T-helper 2 cell (primary cell): Measurements from ENCODE around the gene CA14.
"Not testable (repeated sequence)": the region's sequence is repeated elsewhere in the genome, so short reads cannot be mapped to it uniquely, and the experiment has no call there.

Experiments
- DNase-seq, 5 experiments: peaks; one replicate each; pipeline versions ENCODE4 v3.0.0 to v3.0.0-alpha.2; 2012 to 2022
- total RNA-seq, 2 donors: gene quantifications; one replicate each; lab custom pipeline; 2026; lab: John Stamatoyannopoulos, UW

Gene CA14
- total RNA-seq, result 0 to 0.07 reads per million in 2 donors

DNA sequence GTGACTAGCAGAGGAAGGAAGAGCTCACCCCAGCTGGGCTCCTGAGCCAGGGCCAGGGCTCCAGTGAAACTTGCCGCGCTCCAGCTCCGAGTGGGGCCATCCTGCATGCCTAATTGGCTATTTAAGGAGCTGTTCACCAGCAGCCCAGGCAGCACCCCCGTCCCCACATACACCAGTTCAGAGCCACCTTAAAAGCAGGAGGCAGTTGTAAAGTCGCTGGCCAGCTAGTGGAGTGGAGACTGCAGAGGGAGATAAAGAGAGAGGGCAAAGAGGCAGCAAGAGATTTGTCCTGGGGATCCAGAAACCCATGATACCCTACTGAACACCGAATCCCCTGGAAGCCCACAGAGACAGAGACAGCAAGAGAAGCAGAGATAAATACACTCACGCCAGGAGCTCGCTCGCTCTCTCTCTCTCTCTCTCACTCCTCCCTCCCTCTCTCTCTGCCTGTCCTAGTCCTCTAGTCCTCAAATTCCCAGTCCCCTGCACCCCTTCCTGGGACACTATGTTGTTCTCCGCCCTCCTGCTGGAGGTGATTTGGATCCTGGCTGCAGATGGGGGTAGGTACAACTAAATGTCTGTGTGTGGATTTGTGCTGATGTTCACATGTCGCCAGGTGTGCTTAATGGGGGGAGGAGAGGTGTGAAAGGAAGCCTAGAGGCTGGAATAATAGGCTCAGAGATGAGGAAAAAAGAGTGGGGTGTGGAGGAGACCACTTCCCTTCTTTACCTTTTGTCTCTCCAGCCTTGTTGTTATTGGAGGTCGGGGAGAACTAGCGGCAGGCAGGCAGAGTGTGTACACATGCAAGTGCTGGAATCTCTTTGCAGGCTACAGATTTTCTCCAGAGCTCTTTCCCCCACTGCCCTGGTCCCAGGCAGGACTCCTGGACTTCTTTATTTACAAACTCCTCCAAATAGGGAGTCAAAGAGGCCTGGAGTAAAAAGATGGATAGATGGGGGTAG is at the start of gene CA14:
Gene CA14 (plus strand): TSS at position 151 of the 962 bp plus-strand sequence. CDS start 355 bp downstream, at position 506.
- DNase-seq, result no peak

DNA sequence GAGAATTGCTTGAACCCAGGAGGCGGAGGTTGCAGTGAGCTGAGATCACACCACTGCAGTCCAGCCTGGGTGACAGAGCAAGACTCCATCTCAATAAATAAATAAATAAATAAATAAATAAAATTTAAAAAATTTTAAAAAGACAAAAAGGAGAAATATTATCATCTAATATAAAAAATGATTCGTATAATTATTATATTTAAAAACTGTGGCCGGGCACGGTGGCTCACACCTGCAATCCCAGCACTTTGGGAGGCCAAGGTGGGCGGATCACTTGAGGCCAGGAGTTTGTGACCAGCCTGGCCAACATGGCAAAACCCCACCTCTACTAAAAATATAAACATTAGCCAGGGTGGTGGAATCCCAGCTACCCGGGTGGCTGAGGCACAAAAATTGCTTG is 49.1 kb upstream of the CA14 start:
- DNase-seq, result not testable (repeated sequence)

DNA sequence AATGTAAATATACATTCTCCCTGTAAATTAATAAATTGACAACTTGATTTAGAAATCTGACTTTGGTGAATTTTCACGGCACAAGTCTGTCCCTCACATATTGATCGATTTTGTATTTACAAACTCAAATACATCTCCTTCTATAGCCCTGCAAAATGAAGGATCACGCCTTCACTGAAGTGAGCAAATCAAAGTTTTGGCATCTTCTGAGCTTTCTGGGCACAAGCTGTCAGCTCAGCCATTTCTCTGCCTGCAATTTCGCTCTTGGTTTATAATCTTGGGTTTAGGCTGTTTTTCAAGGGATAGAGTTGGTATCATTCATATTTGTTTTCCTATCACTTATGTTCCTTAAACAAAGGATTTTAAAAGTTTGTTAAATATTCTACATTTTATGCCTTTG is 47.5 kb upstream of the CA14 start:
- DNase-seq, result no peak

DNA sequence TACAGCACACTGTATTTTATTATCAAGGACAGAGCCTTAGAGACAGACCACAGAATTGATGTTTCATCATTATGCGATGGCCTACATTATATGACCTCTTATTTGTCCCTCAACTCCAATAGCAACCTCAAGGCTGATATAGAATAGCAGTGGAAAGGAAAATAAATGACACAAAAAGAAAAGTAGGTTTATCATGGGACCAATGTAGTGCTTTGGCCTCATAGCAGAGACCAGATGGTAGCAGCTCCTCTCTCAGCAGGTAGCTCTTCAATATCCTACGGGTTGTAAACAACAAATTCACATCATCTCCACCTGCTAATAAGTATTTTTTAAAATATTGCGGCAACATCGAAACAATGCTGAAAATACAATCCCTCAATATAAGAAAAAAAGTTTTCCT is 46.9 kb upstream of the CA14 start:
- DNase-seq, result no peak

DNA sequence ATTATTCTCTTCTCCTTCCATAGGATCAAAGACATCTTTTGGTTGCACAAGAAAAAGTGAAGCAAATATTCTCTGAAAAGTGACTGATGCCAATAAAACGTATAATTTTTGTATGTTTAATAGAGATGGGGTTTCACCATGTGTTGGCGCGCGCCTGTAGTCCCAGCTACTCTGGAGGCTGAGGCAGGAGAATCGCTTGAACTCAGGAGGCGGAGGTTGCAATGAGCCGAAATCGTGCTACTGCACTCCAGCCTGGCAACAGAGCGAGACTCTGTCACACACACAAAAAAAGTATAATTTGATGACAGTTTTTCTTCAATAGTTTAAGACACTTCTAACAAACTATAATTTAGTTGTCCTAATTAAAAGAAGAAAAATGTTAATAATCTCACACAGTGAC is 45.5 kb upstream of the CA14 start:
- no peak for DNase-seq

DNA sequence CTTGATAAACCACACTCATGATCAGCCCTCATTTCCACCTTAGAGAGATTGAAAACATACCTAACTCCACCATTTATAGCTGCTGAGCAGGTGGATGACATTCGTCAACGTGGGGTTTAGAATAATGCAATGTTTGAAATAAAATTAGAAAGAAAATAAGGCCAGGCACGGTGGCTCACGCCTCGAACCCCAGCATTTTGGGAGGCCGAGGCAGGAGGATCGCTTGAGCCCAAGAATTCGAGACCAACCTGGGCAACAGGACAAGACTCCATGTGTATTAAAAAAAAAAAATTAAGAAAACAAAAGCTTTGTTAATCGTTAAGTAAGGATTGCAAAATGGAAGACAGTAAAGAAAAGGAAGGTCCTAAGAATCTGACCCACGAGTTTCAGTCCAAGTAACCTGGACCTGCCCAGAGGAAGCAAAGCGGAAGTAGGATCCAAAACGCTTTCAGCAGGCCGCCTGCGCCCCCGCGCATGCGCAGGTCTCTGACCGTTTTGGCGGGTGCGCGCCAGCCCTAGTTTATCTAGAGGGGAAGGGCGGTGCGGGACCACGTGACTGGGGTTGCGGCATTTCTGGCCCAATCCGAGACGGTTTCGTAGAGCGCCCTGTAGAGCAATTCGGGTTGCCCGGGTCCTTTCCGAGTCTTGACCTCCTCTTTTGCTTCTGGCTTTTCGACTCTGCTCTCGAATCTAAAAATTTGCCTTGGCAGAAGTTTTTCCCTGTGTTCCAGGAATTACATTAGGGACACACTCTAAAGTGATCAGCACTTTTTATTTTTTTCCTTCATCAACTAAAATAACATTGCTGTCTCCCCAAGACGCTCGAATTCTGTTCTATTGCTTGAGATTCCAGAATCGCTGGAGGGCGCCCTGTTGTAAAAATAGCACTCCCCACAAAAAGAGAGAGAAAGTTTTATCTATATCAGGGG is 44.1 kb upstream of the CA14 start:
- peak; percentile 76 to 97 (median 83) for DNase-seq

DNA sequence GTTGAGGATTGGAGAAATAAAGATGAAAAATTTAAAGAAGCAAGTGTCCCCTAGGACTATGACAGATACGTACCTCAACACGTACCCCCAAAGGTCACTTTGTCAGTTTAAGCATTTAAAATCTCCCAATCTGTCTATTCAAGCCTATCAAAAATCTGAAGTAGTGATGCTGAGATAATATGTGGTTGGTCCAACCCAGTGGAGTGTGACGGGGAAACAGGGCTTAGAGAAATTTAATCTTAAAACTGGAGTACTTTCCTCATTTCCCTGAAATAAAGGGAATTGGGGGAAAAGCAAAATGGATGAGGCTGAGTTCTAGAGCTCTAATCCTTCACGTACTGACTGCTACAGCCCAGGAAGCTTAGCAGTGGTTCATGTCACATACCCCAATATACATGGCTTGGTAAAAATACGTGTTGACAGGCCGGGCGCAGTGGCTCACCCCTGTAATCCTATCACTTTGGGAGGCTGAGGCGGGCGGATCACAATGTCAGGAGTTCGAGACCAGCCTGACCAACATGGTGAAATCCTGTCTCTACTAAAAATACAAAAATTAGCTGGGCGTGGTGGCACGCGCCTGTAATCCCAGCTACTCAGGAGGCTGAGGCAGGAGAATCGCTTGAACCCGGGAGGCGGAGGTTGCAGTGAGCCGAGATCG is 43.3 kb upstream of the CA14 start:
- DNase-seq, result not testable (repeated sequence)

DNA sequence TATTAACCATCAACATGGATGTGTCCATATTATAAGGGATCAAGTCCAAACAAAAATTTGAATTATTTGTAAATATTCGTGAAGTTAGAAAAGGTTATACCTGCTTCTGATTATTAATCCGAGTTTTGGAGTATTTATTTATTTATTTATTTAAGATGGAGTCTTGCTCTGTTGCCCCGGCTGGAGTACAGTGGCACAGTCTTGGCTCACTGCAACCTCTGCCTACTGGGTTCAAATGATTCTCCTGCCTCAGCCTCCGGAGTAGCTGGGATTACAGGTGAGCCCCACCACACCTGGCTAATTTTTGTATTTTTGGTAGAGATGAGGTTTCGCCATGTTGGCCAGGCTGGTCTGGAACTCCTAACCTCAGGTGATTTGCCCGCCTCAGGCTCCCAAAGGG is 41.7 kb upstream of the CA14 start:
- not testable (repeated sequence) for DNase-seq

DNA sequence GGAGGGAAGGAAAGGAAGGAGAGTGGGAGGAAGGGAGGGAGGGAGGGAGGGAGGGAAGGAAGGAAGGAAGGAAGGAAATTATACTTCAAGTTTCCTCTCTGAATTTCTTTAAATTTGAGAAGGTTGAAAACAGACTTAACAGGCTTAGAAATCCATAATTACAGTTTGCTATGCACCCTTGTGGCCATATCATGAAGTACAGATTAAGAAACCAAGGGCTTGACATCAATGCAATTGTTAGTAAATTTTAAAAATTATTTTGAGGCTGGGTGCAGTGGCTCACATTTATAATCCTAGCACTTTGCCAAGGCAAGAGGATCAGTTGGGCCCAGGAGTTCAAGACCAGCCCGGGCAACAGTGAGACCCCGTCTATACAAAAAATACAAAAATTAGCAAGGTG is 36.0 kb upstream of the CA14 start:
- DNase-seq, result peak in 1 of 5 experiments; percentile 49

DNA sequence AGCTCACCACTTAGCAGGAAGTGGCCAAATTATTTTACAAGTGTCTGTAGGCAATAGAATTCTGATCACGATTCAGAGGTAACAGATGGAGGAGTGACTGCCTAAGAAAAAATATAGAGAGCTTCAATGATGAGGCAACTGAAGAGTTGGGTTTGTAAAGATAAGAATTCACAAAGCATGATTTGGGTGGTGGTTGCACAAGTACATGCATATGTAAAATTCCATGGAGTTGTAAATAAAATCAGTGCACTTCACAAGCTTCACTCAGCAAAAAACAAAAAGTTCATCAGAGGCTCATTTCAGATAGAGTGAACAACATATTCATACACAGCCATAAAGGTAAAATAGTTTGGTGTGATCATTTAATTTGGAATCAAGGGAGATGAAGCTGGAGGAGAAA is 32.6 kb upstream of the CA14 start:
- DNase-seq, result no peak

DNA sequence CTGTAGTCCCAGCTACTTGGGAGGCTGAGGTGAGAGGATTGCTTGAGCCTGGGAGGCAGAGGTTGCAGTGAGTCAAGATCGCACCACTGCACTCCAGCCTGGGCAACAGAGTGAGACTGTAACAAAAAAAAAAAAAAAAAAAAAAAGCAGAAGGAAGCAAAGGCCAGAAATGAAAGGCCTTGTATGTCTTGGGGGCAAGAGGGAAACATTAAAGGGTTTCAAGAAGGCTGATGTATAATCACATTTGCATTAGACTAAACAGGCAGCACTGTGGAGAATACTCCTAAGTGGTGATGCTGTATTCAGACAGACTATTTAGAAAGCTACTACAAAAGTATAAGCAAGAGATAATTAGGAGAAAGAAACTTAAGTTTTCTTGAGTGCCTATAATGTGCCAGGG is 32.0 kb upstream of the CA14 start:
- DNase-seq, result no peak

DNA sequence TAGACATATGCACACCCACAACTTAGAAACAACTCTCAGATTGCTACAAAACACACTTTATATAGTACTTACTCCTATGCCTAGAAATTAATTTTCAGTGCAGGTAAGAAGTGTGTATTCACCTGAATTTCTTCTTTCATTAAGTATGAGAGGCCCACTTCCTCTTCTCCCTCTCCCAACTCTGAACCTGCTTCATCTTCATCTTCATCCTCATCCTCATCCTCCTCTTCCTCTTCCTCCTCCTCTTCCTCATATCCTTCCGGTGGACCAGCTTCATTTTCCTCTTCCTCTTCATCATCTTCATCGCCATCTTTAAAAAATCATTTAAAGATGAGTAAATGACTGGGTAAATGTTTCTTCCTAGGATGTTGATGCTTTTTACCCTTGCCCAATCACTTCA is 31.1 kb upstream of the CA14 start:
- DNase-seq, result no peak

DNA sequence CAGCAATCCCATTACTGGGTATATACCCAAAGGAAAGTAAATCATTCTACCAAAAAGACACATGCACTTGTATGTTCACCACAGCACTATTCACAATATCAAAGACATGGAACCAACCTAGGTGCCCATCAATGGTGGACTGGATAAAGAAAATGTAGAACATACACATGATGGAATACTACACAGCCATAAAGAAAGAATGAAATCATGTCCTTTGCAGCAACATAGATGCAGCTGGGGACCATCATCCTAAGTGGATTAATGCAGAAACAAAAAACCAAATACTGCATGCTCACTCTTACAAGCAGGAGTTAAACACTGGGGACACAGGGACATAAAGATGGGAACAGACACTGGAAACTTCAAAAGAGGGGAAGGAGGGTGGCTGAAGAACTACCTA is 30.3 kb upstream of the CA14 start:
- no peak for DNase-seq

DNA sequence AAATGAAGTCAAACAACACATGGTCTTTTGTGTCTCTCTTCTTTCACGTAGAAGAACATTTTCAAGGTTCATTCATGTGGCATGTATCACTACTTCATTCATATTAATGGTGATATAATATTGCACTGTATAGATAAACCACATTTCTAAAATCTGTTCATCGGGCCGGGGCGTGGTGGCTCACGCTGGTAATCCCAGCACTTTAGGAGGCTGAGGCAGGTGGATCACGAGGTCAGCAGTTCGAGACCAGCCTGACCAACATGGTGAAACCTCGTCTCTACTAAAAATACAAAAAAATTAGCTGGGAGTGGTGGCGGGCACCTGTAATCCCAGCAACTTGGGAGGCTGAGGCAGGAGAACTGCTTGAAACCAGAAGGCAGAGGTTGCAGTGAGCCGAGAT is 29.3 kb upstream of the CA14 start:
- DNase-seq, result not testable (repeated sequence)

DNA sequence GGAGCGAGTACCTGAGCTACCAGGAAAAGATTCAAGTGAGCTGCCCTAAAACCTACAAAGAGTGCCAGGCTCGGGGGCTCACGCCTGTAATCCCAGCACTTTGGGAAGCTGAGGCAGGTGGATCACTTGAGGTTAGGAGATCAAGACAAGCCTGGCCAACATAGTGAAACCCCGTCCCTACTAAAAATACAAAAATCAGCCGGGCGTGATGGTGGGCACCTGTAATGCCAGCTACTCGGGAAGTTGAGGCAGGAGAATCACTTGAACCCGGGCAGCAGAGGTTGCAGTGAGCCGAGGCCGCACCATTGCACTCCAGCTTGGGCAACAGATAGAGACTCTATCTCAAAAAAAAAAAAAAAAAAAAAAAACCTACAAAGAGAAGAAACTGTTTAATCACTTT is 24.7 kb upstream of the CA14 start:
- DNase-seq, result not testable (repeated sequence)

DNA sequence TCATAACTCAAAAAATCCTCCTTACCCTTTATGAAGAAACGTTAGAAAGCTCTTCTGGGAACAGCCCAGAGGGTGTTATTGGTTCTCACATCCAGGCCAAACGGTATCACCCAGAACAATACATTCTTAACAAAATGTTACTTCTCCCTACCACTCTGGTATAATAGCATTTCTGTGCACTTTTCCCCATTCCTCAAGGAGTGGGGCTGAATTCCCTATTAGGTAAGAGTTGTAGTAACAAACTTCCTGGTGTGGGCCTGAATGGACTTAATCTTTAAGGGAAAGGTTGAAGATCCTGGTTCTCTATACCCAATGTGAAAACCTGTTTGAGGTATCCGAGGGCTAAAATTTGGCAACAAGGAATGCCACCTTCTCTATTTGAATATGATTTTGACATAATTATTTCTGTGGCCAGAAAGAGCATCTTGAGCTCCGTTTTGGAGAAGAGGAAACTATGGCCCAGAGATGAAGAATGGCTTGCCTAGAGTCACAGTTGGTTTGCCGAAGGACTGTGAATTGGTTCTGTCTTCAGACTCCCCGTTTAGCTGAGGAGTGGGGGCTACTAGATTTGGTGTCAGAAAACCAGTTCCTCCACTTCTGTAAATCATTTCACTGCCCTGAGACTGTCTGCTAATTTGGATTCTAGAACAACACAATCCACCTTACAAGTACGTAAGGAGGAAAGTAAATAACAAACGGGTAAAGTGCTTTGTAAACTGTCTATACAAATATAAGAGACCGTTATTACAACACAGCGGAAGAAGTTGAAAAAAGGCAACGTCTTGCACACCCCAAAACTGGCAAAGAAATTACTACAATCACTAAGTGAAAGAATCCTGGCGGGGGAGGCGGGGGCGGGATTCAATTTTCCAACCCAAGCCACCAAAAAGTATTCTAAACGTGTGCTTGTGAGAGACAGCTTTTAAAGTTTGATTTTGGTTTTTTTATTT is 23.9 kb upstream of the CA14 start:
- peak in 3 of 5 experiments; percentile 18 to 56 (median 50) for DNase-seq

DNA sequence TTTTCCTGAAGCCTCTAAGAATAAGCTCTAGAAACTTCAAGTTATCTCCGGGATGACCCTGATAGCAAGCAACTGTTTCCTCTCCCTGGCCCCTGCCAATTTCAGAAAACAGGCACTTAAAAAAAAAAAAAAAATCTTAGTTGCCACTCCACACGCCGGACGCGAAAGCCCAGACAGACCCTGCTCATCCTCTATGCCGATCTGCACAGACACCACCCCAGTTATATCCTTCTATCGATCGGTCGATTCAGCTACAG is 23.3 kb upstream of the CA14 start:
- DNase-seq, result no peak

DNA sequence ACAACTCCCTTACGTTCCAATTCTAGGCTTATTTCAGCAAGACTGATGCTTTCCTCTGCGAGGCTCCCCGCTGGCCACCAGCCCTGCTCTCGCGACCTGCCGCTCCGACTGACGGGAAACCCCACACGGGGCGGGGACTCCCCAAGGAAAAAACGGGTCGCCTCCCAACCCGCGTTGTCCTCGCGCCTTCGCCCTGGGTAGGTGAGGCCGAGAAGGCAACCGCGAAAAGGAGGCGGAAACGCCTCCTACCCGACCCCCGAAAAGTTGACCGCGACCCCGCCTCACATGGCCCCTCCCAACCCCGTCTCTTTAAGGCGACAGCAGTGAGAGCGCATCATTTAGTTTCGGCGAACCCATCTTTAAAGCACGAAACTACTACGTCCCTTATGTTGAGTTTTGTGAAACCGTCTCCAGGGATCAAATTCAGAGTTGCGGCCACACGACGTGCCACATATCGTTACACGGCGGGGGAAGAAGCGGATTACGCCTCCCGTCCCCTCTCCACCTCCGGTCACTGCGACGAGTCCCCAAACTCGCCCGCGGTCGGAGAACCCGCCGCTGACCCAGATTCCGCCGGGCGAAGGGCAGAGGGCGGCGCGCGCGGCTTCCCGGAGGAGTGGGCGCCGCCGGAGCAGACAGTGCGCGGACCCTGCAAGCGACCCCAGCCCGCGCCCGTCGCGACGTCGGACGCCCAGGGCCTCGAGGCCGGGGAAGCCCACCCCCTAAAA is 22.8 kb upstream of the CA14 start:
- DNase-seq, result peak; percentile 76 to 94 (median 84)

DNA sequence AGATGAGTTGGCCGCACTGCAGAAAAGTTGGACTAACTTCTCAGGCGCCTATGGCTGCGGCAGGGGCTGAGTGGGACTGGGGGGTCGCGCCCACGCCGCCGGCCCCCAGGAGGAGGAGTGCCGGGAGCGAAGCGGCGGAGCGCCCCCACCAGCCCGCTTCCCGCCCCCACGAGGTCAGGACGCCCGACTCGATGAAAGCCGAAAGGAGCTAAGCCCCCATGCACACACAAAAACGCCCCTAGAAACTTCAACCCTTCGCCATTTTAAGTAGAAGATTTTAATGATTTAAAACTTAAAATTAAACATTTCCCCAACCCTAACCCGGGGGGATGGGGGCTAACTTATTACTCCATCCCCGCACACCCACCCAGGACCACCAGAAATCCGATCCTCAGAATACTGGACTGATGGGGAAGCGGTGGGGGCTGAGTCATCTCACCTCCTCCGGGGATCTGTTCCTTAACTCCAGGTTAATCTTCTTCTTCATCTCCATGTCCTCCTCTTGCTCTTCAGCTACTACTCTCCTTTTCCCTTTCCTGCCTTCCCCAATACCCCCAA is 22.2 kb upstream of the CA14 start:
- peak in 3 of 5 experiments; percentile 12 to 43 (median 28) for DNase-seq

DNA sequence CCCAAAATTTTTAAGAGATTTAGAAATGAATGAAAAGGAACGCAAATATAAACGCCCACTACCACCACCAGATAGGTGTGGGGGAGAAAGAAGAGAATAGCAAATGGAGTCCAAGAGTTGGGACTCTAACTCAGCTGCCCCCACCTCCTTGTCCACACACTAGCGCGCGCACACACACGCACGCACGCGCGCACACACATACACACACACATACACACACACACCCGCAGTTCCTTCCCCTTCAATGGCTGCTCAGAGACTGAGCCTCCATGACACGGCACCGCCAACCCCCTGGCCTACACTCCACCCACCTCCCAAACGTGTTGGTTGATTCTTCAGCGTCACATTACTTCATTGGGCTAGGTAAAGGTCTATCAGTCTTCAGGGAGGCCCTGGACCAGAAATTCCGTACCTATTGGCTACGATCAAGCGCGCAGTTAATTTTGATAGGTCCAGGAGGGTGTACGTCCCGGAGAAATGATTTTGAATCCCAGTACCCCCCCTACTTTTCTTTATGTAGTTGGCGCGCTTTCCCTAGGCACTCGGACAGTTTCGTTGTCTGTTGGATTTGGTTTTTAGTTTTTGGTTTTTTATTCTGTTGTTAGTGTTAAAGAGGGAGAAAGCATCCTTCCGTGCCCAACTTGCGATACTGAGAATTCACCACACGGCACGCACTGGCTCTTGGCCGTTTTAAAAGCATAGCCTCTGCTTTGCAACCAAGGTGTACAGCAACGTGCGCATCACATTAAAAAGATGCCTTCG is 21.5 kb upstream of the CA14 start, which contains the start of gene ANP32E:
Gene ANP32E (minus strand): TSS at position 261 of the 762 bp plus-strand sequence. CDS start 326 bp downstream, outside the sequence.
- DNase-seq, result peak; percentile 74 to 100 (median 91)
